HG03457 (cell line): ENCODE data around the gene CLEC18C.
"Not testable (repeated sequence)": the region's sequence is repeated elsewhere in the genome, so short reads cannot be mapped to it uniquely, and the experiment has no call there.

Source experiments
- ATAC-seq: cut with Tn5 transposase; IDR thresholded peaks from one replicate; pipeline ENCODE4 v1.9.1; 2021; ENCODE audit warnings: moderate number of reproducible peaks; ENCODE audit not compliant: unreplicated experiment

CLEC18C gene

DNA sequence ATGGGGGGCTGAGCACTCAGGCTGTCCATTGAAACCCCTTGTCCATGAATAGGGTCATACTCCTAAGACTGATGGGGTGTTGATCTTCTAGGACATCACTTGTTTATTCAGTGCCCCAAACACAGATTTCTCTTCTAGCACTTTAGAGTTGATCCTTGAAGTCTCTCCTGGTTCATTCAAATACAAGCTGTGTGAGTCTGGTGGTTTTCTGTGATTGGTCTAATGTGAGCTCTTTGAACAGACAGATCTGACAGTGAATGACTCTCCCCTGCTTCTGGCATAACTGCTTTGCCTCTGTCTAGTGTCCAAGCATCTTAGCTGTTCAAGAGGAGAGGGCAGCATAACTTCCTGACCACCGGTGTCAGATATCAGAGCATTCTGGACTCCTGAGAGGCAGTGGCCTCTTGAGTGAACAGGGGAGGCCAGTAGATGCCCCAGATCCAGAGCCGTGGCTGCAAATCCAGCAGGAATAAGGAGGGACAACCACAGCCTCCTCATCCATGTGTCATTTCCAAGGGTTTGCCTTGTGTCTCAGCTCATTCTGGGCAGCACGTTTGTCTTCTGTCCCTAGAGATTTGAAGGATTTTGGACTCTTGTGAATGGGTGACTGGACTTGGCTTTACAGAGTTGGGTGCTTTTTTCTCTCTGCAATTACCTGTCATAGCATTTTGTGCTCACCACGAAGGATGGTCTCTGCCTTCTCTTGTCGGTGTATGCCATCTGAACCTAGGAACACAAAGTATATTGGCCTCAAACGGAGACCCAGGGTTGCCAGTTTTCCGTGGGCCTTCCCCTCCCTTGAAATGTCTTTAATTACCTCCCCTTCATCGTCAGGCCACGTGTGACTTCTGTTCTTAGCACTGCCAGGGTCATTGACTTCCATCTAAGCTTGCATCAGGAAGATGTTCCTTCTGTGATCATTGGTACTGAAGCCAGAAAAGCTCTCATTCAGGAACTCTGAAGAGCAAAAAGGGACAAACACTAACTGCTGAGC is 13.9 kb upstream of the CLEC18C start:
- no peak for ATAC-seq

DNA sequence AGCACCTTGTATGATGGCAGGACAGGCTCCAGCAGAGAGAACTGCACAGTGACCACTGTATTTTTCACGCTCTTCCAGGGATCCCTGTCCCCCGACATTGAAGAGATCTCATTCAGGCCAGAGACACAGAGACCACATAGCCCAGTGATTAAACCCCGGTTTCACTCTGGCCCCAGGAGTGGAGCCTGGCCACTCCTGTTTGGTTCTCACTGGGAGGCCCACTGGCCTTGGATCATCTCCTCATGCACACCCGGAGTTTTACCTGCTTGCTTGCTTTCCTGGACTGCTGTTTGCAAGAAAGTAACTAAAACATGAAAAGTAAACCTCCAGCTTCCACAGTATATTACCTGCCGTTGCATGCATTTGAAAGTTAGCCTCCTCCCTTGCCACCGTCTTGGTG is 13.2 kb upstream of the CLEC18C start:
- ATAC-seq: no peak

DNA sequence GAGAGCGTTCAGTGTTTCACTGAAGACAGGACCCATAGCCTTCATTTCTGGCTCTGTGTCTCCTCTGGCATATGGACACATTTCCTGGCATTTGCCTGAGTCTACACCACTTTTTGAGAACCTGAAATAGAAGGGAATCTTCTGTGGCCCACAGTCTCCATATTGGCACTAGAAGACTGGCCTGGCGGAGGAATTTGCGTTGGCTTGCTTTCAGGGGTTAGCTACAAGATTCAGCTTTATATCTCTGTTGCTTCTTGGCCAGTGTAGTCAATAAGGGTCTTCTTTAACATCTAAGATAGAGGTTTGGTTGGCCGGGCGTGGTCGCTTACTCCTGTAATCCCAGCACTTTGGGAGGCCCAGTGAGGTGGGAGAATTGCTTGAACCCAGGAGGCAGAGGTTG is 12.8 kb upstream of the CLEC18C start:
- ATAC-seq: no peak

GRCh38 chr16:70161350-70161749 is 12.2 kb upstream of the CLEC18C start:
- no peak for ATAC-seq

DNA sequence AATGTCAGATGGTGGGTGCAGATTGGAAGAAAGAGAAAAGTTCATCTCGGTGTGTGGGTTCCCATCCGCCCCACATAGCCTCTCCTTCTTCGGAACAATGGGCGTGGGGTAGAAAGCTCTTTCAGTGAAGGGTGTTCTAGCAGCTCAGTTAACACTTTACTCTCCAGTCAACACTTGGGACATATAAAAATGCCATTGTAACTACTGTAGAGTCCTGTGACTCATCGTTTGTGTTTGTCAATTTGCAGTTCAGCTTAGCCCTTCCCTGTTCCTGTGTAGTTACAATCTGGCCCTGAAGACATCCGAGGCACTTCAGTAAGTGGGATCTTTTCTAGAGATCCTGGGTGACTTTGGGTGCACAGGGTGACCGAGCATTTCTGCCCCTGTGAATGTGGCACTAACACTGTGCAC is 11.5 kb upstream of the CLEC18C start:
- ATAC-seq: no peak

GRCh38 chr16:70163596-70163995 is 10.0 kb upstream of the CLEC18C start:
- ATAC-seq: no peak

GRCh38 chr16:70166688-70167087 is 6.9 kb upstream of the CLEC18C start:
- ATAC-seq: not testable (repeated sequence)

GRCh38 chr16:70173916-70174315 is 329 bp downstream of the CLEC18C start:
- not testable (repeated sequence) for ATAC-seq

DNA sequence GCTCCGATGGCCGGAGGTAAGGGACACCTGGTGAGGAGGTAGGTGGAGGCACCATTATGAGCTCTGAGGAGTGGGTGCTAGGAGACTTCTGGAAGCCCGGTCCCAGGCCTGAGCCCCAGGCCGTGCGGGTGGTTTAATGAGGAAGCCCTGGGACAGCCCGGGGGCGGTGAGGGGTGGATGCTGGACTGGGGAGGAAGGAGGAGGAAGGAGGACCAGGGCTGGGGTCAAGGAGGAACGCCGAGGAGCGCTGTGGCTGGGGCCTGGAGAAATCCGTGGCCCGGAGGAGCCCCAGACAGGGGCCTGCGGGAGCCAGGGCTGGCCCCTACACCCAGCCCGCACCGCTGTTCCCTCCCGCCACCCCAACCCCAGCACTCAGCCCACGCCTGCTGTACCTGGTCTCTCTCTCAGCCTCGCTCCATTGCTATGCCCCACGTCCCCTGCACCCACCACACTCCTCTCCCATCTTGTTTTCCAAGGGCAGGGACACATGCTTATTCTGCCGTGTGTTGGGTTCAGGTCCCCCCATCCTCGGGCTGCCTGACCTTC is 873 bp downstream of the CLEC18C start:
- ATAC-seq: not testable (repeated sequence)

GRCh38 chr16:70187858-70188607 is 14.4 kb downstream of the CLEC18C start:
- ATAC-seq: not testable (repeated sequence)

- not testable (repeated sequence) for ATAC-seq
These were observed 15.0 kb downstream of the CLEC18C start for GRCh38 chr16:70188608-70188915.

DNA sequence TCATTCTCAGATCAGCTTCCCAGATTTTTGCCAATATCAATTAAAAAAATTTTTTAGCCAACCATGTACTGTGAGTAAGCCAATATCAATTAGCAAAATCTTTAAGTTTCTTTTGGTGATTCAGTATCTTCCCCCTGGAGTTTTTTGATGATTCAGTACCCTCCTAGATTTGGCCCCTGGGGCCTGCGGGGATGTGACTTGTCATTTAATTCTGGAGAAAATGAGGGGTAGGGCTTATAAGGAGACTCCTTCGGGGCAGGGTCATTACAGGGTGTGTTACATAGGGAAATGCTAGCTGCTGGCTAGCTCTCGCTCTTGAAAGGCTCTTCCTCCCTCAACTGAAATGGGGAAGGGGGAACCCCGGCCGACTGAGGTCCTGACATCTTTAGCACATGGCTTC is 17.0 kb downstream of the CLEC18C start:
- ATAC-seq: not testable (repeated sequence)

DNA sequence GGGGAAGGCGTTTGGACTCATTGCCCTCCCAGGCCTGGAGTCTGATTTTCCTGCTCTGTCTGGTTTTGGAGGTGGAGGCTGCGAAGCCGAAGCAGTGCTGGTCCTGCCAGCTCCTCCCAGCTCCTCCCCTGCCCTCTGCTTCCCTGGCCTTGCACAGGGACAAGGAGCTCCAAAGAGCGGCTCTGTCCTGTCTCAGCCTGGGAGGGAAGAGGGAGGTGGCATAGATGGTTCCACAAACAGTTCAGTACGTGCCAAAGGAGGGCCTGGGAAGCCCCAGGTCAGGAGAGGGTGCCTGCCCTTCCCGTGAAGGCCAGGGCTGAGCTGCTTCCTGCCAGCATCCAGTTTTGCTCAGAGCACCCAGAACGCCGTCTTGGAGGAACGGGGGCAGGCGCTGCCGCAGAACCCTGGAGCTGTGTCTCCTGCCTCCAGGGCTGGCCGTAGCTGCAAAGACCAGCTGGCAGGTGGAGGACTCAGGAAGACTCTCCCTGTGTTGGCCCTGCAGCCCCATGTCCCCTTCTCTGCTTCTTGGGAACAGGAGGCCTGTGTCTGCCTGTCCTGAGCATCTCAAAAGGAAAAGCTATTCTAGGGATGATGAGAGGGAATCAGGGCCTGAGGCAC is 23.2 kb downstream of the CLEC18C start:
- not testable (repeated sequence) for ATAC-seq

- not testable (repeated sequence) for ATAC-seq
These were observed 24.0 kb downstream of the CLEC18C start for GRCh38 chr16:70197611-70198010.

DNA sequence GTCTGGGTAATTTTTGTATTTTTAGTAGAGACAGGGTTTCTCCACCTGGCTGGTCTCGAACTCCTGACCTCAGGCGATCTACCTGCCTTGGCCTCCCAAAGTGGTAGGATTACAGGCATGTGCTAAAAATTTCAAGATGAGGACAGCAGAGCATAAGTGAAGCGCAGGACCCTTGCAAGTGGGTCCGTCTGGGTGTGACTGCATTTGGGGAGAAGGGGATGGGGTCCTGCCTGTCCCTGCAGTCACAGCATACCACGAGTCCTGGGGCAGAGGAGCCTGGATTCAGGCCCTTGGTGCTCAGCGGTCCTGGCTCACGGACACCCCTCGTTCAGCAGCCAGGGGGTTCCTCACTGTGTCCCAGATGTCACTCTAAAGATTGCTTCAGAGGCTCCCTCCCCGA is 24.6 kb downstream of the CLEC18C start:
- ATAC-seq: not testable (repeated sequence)

DNA sequence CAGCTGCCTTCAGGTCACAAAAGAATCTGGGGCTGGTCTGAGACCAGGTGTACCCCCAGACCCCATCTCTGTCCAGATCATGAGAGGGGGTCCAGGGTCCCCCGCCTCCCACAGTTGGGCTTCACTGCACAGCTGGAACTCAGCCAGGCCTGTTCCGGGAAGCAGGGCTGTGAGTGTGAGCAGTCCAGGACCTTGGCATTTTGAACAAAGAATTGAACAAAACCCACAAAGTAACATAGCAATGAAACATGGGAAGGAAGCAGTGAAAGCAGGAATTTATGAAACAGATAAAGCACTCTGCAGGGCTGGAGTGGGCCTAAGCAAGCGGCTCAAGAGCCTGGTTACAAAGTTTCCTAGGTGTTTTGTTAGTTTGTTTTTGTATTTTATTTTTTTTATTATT is 25.1 kb downstream of the CLEC18C start:
- ATAC-seq: not testable (repeated sequence)

GRCh38 chr16:70199170-70199569 is 25.6 kb downstream of the CLEC18C start:
- ATAC-seq: not testable (repeated sequence)

GRCh38 chr16:70200063-70200462 is 26.5 kb downstream of the CLEC18C start:
- ATAC-seq: not testable (repeated sequence)

GRCh38 chr16:70203508-70203907 is 29.9 kb downstream of the CLEC18C start:
- not testable (repeated sequence) for ATAC-seq

DNA sequence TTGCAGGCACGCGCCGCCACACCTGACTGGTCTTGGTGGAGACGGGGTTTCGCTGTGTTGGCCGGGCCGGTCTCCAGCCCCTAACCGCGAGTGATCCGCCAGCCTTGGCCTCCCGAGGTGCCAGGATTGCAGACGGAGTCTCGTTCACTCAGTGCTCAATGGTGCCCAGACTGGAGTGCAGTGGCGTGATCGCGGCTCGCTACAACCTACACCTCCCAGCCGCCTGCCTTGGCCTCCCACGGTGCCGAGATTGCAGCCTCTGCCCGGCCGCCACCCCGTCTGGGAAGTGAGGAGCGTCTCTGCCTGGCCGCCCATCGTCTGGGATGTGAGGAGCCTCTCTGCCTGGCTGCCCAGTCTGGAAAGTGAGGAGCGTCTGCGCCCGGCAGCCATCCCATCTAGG is 30.4 kb downstream of the CLEC18C start:
- not testable (repeated sequence) for ATAC-seq
